Suppressor macrophage treated with lipopolysaccharide for 4 hours (primary cell): ENCODE results near the gene BEST2.
A peak's percentile ranks its signal among the peaks of the same experiment; 100 is the strongest.

Experiments
- DNase-seq: peaks from one replicate; pipeline ENCODE4 v3.0.0-alpha.2; 2020

The BEST2 gene

DNA sequence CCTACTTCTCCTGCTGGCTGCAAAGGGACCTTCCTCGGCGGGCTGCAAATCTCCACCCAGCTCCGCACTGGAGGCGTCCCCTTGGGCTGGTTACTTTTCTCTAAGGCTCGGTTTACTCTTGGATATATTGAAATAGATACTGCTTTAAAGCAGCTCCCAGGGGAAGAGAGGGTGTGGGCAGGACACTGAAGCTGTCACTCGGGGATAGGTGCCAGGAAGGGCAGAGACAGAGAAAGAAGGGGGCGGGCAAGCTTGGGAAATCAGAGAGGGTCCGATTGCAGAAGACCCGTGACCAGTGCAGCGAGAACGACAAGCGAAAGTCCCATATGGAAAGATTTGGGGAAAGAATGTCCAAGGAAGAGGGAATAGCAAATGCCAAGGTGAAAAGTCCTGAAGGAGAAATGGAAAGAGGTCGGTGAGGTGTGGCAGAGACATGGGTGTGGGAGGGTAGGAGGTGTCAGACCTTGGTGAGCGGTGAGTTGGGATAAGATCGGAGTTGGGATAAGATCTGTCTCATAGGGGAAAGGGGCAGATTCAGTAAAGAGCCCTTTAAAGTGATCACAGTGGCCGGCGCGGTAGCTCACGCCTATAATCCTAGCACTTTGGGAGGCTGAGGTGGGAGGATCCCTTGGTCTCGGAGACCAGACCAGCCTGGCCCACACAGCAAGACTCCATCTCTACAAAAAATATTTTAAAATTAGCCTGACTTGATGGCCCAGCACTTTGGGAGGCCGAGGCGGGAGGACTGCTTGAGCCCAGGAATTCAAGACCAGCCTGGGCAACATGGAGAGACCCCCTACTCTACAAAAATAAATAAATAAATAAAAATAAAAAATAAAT is 50.9 kb downstream of the BEST2 start:
- no peak for DNase-seq

DNA sequence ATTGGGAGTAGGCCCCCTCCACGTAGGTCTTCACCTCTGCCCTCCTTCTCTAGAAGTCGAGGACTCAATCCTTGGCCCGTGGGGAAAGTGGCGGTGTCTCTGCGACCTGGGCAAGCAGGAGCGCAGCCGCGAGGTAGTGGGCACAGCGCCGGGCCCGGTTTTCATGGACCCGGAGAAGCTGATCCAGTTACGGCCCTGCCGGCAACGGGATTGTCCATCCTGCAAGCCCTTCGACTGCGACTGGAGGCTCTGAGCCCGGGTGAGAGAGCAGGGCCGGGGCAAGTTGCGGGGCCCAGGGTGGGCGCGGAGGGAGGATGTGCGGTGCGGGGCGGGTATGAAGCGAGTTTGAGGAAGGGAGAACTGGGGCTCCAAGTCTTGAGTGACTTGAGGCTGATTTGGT is 52.5 kb downstream of the BEST2 start:
- DNase-seq = no peak

DNA sequence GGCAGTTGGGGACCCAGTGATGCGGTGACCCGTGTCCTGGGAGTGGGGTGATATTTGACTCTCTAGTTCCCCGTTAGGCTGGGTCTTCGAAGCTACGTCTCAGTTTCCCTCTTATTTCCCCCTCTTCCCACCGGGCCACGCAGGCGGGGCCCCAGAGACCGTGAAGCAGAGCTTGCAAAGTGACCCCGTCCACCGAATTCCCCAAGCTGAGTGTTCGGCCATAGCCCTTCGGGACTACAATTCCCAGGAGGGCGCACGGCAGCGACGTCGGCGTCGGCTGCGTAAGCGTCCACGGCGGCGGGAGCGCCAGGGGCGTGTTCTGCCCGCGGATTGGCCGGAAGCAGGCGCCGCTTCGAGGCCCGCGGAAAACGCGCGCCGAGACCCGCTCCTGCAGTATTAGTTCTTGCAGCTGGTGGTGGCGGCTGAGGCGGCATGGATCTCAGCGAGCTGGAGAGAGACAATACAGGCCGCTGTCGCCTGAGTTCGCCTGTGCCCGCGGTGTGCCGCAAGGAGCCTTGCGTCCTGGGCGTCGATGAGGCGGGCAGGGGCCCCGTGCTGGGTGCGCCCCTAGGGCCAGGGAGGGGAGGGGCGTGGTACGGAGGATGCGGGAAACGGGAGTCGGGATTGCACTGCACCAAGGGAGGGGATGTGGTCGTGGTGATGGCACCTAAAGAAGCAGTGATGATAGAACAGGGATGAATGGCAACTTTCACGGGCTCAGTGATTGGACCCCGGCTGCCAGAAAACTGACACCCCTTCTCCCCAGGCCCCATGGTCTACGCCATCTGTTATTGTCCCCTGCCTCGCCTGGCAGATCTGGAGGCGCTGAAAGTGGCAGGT is 54.9 kb downstream of the BEST2 start, which contains the start of gene RNASEH2A:
TSS of gene RNASEH2A (plus strand) at position 343 of the 840 bp plus-strand sequence. CDS start at position 433, 90 bp downstream.
- DNase-seq = peak; percentile 94
